GM12878 (cell line): ENCODE results near the gene FARS2. TPM values are rescaled to one million over a fixed set of nuclear protein-coding genes. Genes with fewer than 3 reads are reported as not detected.

Experiments
- ATAC-seq: fragments of 200-7000 bp; cut with Tn5 transposase; 3 replicates; pipeline ENCODE4 v1.9.1; 2020; ENCODE audit warnings: mild to moderate bottlenecking, moderate library complexity
- BruUV-seq: library from RNA; stranded (reverse); fragments of 400-500 nt; replicated peaks from 2 replicates; lab custom pipeline; 2021; lab: Mats Ljungman, UMichigan
- CTCF ChIA-PET: fragments of 300-600 bp; sonication (Branson Sonifier 250); formaldehyde crosslinking; extraction: SDS; loops from one replicate; lab custom pipeline; 2021; ENCODE audit warnings: inconsistent platforms; lab: Yijun Ruan, JAX
- POLR2A ChIA-PET: fragments of 350-600 bp; formaldehyde crosslinking; extraction: SDS; loops from one replicate; lab custom pipeline; 2021; ENCODE audit warnings: inconsistent platforms; lab: Charles Lee
- RAD21 ChIA-PET: fragments of 300-600 bp; sonication (Branson Sonifier 250); formaldehyde crosslinking; loops from one replicate; lab custom pipeline; 2023; ENCODE audit warnings: antibody characterized with exemption; ENCODE audit not compliant: unreplicated experiment; lab: Charles Lee
- SMC1A ChIA-PET: fragments of 300-600 bp; sonication (Branson Sonifier 250); formaldehyde crosslinking; loops from one replicate; lab custom pipeline; 2023; ENCODE audit not compliant: unreplicated experiment, uncharacterized antibody; lab: Charles Lee
- DNase-seq: peaks from one replicate; pipeline ENCODE4 v3.0.0-alpha.2; 2011; ENCODE audit warnings: low read depth, low spot score
- FAIRE-seq: peaks from 3 replicates; lab custom pipeline; 2011; peaks lifted over from hg19 to GRCh38; lab: Jason Lieb, UNC
- H2AFZ ChIP-seq: 2 replicates; pipeline ENCODE4 v1.6.0; 2011; ENCODE audit warnings: low read depth, low read length, control low read depth; ENCODE audit not compliant: control insufficient read depth
- H3K27ac ChIP-seq: 2 replicates; pipeline ENCODE4 v1.5.1; 2011; ENCODE audit warnings: control low read depth; ENCODE audit not compliant: control insufficient read depth, insufficient read depth
- H3K27me3 ChIP-seq, 2 experiments: replicated peaks in 1 of 2; 2 replicates each; pipeline versions ENCODE4 v1.6.0 to v1.6.1; 2011; ENCODE audit warnings: low read length in 1 of 2; ENCODE audit not compliant: control insufficient read depth in 2 of 2, insufficient read depth in 2 of 2
- H3K36me3 ChIP-seq, 2 experiments: 2 replicates each; pipeline ENCODE4 v1.5.1; 2011; ENCODE audit warnings: low read length in 1 of 2; ENCODE audit not compliant: control insufficient read depth in 2 of 2, insufficient read depth in 2 of 2
- H3K4me1 ChIP-seq: 2 replicates; pipeline ENCODE4 v1.6.1; 2011; ENCODE audit warnings: mild to moderate bottlenecking, low read length, moderate library complexity, mixed read lengths; ENCODE audit not compliant: control insufficient read depth, insufficient read depth
- H3K4me2 ChIP-seq: 2 replicates; pipeline ENCODE4 v1.6.0; 2011; ENCODE audit warnings: control low read depth; ENCODE audit not compliant: control insufficient read depth, insufficient read depth
- H3K4me3 ChIP-seq: fragments of 200-600 bp; sonication (generic); 2 replicates; pipeline ENCODE4 v1.5.1; 2016
- H3K79me2 ChIP-seq: 2 replicates; pipeline ENCODE4 v1.6.0; 2011; ENCODE audit warnings: low read length; ENCODE audit not compliant: control insufficient read depth, insufficient read depth
- H3K9ac ChIP-seq: 2 replicates; pipeline ENCODE4 v1.8.0; 2011; ENCODE audit warnings: low read length, control low read depth, mixed read lengths; ENCODE audit not compliant: control insufficient read depth, insufficient read depth
- H3K9me3 ChIP-seq: replicated peaks from 3 replicates; pipeline ENCODE4 v1.5.1; 2011; ENCODE audit warnings: mild to moderate bottlenecking, low read length; ENCODE audit not compliant: control insufficient read depth, insufficient read depth
- H4K20me1 ChIP-seq: 2 replicates; pipeline ENCODE4 v1.6.0; 2011; ENCODE audit not compliant: control insufficient read depth, insufficient read depth
- CBFB ChIP-seq: IDR thresholded peaks from 2 replicates; pipeline ENCODE4 v1.6.1; 2016; ENCODE audit warnings: antibody characterized with exemption, low read depth
- CHD2 ChIP-seq: IDR thresholded peaks from 2 replicates; pipeline ENCODE4 v1.6.1; 2011; ENCODE audit warnings: low read depth, low read length, improper control_type of control experiment, borderline replicate concordance
- ETV6 ChIP-seq, 2 experiments: fragments of 450-650 bp in 1 of 2; IDR thresholded peaks in 1 of 2; conservative IDR thresholded peaks in 1 of 2; 2 replicates each; pipeline ENCODE4 v1.6.1; 2014; ENCODE audit warnings: antibody characterized with exemption in 1 of 2, borderline replicate concordance in 1 of 2, low read depth in 1 of 2, mild to moderate bottlenecking in 1 of 2, moderate library complexity in 1 of 2
- MTA3 ChIP-seq: IDR thresholded peaks from 2 replicates; pipeline ENCODE4 v1.6.1; 2012; ENCODE audit warnings: low read length, inconsistent platforms, borderline replicate concordance
- NFYA ChIP-seq: IDR thresholded peaks from 2 replicates; pipeline ENCODE4 v1.6.1; 2011; ENCODE audit warnings: low read depth, mild to moderate bottlenecking, low read length, improper control_type of control experiment, borderline replicate concordance
- PAX8 ChIP-seq: fragments of 450-650 bp; IDR thresholded peaks from 2 replicates; pipeline ENCODE4 v1.6.1; 2017; ENCODE audit warnings: mild to moderate bottlenecking, moderate library complexity
- RELA ChIP-seq: fragments of 450-650 bp; IDR thresholded peaks from 2 replicates; pipeline ENCODE4 v1.8.0; 2014; ENCODE audit warnings: borderline replicate concordance; ENCODE audit not compliant: partially characterized antibody
- SMAD1 ChIP-seq: fragments of 450-650 bp; IDR thresholded peaks from 2 replicates; pipeline ENCODE4 v1.6.1; 2018; ENCODE audit warnings: mild to moderate bottlenecking, low read depth; ENCODE audit not compliant: partially characterized antibody
- SMC3 ChIP-seq: IDR thresholded peaks from 2 replicates; pipeline ENCODE4 v1.6.1; 2011; ENCODE audit warnings: low read length, improper control_type of control experiment, borderline replicate concordance
- SP1 ChIP-seq: IDR thresholded peaks from one replicate; pipeline ENCODE4 v1.6.1; 2011; ENCODE audit warnings: low read depth, low read length
- WRNIP1 ChIP-seq: IDR thresholded peaks from 2 replicates; pipeline ENCODE4 v1.6.1; 2011; ENCODE audit warnings: low read depth, low read length, improper control_type of control experiment, borderline replicate concordance
- WGBS: methylation state at CpG from one replicate; pipeline ENCODE4 v1.1.6; 2016; ENCODE audit warnings: low lambda C conversion rate; ENCODE audit not compliant: insufficient replicate concordance, insufficient coverage; ENCODE audit errors: missing lambda C conversion rate; 5-methylcytosine and 5-hydroxymethylcytosine counted together
- in situ Hi-C: fragments of 300-500 bp; cut with MboI; formaldehyde crosslinking; loops from 9 replicates; pipeline ENCODE4 v1.14.3; 2018; ENCODE audit warnings: mixed read lengths
- intact Hi-C: fragments of 100-400 bp; cut with micrococcal nuclease; formaldehyde crosslinking; loops from one replicate; pipeline ENCODE4 v1.14.2; 2022; ENCODE audit not compliant: unreplicated experiment
- polyA plus RNA-seq, 11 experiments: library from polyadenylated mRNA; depleted of rRNA in 4 of 11; unstranded in 6 of 11; stranded (reverse) in 5 of 11; fragments of >200 nt; fragmentation: Nextera tagmentation in 4 of 11; fragmentation: Illumina TruSeq in 1 of 11; extraction: Ambion mirVana in 4 of 11; extraction: Trizol in 1 of 11; gene quantifications; 1 replicate in 1 of 11; 2 replicates in 10 of 11; pipeline versions ENCODE4 v1.2.1 to v1.2.3, GENCODE V29; 2011 to 2016; ENCODE audit warnings: inconsistent platforms in 2 of 11, missing spikeins in 2 of 11, low read depth in 1 of 11
- total RNA-seq, 4 experiments: library from RNA; depleted of rRNA in 3 of 4; stranded (reverse); fragments of >200 nt in 3 of 4; fragmentation: Illumina TruSeq in 1 of 4; extraction: Trizol in 1 of 4; gene quantifications; 2 replicates each; pipeline versions ENCODE4 v1.2.1 to v1.2.3, GENCODE V29; 2013 to 2021
- TF ChIP-seq, protein P1 (sequence below): fragments of 450-650 bp; IDR thresholded peaks from 2 replicates; pipeline ENCODE4 v1.6.1; 2018; ENCODE audit warnings: borderline replicate concordance, mild to moderate bottlenecking; ENCODE audit not compliant: partially characterized antibody
- TF ChIP-seq, protein P2 (sequence below): fragments of 450-650 bp; IDR thresholded peaks from 2 replicates; pipeline ENCODE4 v1.6.1; 2017; ENCODE audit warnings: borderline replicate concordance
- TF ChIP-seq, protein P3 (sequence below): fragments of 450-650 bp; IDR thresholded peaks from 2 replicates; pipeline ENCODE4 v1.6.1; 2016; ENCODE audit warnings: mild to moderate bottlenecking, moderate library complexity, borderline replicate concordance
- TF ChIP-seq, protein P4 (sequence below): IDR thresholded peaks from 2 replicates; pipeline ENCODE4 v1.6.1; 2011; ENCODE audit warnings: low read depth, mild to moderate bottlenecking, low read length, moderate library complexity, borderline replicate concordance; ENCODE audit errors: extremely low read depth

The FARS2 gene
- total and polyA plus RNA-seq, 10 of the 15 experiments (the other 5 are each of a cell fraction or from before 2014, with no cell fraction given): 16.8 to 46.7 (median 25.6) TPM

DNA sequence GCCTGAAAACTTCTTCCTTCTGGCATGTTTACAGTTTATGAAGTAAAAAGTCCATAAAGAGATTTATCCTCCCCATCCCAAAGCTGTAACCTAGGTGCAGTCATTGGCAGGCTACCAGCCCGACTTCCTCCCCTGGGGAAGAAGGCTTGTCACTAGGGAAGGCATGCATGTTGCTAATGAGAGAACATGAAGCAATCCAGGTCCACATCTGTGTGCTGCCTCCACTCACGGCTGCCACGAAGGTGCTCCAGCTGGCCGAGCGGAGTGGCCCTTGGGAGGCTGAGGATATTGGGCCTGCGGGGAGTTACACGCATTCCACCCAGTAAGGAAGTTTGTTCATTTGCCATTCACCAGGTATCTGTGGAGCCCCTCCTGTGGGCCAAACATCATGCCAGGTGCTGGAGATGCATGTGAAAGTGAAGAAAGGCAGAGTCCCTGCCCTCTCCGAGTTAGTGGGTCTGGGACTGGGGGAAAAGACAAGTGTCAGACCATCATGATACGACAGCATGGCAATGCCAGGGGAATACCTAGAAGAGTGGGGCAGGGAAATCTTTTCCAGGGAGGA, 488.4 kb downstream of the FARS2 start:
- intact Hi-C loops: no loop called here
- ChIA-PET POLR2A (no interaction called here), RAD21 (no interaction called here), CTCF (no interaction called here), SMC1A (no interaction called here)
- Histone ChIP-seq H3K27ac (no peak overlapping the region), H2AFZ (no peak overlapping the region), H3K79me2 (no peaks in the 10 kb centered on the region), H3K4me2 (no peak overlapping the region), H4K20me1 (no peaks in the 10 kb centered on the region), H3K9me3 (no peaks in the 10 kb centered on the region; the same call in 1 of the 3 replicates), H3K36me3 (no peaks in the 10 kb centered on the region), H3K4me3 (no peak overlapping the region), H3K4me1 (no peaks in the 10 kb centered on the region), H3K9ac (no peak overlapping the region), H3K27me3 (no peaks in the 10 kb centered on the region)
- TF ChIP-seq NFYA: no peak
- TF ChIP-seq, protein P1, sequence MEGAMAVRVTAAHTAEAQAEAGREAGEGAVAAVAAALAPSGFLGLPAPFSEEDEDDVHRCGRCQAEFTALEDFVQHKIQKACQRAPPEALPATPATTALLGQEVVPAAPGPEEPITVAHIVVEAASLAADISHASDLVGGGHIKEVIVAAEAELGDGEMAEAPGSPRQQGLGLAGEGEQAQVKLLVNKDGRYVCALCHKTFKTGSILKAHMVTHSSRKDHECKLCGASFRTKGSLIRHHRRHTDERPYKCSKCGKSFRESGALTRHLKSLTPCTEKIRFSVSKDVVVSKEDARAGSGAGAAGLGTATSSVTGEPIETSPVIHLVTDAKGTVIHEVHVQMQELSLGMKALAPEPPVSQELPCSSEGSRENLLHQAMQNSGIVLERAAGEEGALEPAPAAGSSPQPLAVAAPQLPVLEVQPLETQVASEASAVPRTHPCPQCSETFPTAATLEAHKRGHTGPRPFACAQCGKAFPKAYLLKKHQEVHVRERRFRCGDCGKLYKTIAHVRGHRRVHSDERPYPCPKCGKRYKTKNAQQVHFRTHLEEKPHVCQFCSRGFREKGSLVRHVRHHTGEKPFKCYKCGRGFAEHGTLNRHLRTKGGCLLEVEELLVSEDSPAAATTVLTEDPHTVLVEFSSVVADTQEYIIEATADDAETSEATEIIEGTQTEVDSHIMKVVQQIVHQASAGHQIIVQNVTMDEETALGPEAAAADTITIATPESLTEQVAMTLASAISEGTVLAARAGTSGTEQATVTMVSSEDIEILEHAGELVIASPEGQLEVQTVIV: no peak
- no peak for TF ChIP-seq CHD2
- no peak for TF ChIP-seq ETV6 (conservative IDR thresholded peaks at IDR 0.05 in 1 of 2, IDR thresholded peaks at IDR 0.05 in 1 of 2; ENCODE audit: borderline replicate concordance in 1 of 2, low read depth in 1 of 2)
- TF ChIP-seq, protein P2, sequence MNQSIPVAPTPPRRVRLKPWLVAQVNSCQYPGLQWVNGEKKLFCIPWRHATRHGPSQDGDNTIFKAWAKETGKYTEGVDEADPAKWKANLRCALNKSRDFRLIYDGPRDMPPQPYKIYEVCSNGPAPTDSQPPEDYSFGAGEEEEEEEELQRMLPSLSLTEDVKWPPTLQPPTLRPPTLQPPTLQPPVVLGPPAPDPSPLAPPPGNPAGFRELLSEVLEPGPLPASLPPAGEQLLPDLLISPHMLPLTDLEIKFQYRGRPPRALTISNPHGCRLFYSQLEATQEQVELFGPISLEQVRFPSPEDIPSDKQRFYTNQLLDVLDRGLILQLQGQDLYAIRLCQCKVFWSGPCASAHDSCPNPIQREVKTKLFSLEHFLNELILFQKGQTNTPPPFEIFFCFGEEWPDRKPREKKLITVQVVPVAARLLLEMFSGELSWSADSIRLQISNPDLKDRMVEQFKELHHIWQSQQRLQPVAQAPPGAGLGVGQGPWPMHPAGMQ: no peak
- no peak for TF ChIP-seq RELA
- no peak for TF ChIP-seq PAX8
- no peak for TF ChIP-seq SMC3
- TF ChIP-seq, protein P3, sequence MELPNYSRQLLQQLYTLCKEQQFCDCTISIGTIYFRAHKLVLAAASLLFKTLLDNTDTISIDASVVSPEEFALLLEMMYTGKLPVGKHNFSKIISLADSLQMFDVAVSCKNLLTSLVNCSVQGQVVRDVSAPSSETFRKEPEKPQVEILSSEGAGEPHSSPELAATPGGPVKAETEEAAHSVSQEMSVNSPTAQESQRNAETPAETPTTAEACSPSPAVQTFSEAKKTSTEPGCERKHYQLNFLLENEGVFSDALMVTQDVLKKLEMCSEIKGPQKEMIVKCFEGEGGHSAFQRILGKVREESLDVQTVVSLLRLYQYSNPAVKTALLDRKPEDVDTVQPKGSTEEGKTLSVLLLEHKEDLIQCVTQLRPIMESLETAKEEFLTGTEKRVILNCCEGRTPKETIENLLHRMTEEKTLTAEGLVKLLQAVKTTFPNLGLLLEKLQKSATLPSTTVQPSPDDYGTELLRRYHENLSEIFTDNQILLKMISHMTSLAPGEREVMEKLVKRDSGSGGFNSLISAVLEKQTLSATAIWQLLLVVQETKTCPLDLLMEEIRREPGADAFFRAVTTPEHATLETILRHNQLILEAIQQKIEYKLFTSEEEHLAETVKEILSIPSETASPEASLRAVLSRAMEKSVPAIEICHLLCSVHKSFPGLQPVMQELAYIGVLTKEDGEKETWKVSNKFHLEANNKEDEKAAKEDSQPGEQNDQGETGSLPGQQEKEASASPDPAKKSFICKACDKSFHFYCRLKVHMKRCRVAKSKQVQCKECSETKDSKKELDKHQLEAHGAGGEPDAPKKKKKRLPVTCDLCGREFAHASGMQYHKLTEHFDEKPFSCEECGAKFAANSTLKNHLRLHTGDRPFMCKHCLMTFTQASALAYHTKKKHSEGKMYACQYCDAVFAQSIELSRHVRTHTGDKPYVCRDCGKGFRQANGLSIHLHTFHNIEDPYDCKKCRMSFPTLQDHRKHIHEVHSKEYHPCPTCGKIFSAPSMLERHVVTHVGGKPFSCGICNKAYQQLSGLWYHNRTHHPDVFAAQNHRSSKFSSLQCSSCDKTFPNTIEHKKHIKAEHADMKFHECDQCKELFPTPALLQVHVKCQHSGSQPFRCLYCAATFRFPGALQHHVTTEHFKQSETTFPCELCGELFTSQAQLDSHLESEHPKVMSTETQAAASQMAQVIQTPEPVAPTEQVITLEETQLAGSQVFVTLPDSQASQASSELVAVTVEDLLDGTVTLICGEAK: no peak
- TF ChIP-seq, protein P4, sequence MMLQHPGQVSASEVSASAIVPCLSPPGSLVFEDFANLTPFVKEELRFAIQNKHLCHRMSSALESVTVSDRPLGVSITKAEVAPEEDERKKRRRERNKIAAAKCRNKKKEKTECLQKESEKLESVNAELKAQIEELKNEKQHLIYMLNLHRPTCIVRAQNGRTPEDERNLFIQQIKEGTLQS: no peak
- TF ChIP-seq MTA3: no peak
- no peak for TF ChIP-seq SP1
- no peak for TF ChIP-seq SMAD1
- TF ChIP-seq CBFB: no peak
- no peak for TF ChIP-seq WRNIP1
- FAIRE-seq (no peak), DNase-seq (no peak), ATAC-seq (no peak)
- WGBS: 88% methylated on average over 9 of the region's 9 CpGs
- no TSS peak for BruUV-seq
- in situ Hi-C loops: no loop called here
